Esophagus muscularis mucosa (tissue), 4 donors: ENCODE results near the gene TRHDE. TPM values are rescaled to one million over a fixed set of nuclear protein-coding genes. Genes with fewer than 3 reads are reported as not detected.

Experiments used
- DNase-seq: peaks from one replicate; pipeline ENCODE4 v3.0.0-alpha.2; 2017; ENCODE audit errors: extremely low spot score
- H3K27ac ChIP-seq, 4 donors: fragments of 200-600 bp; sonication (generic); replicated peaks in 1 of 4; 1 replicate in 3 of 4; 2 replicates in 1 of 4; pipeline ENCODE4 v1.5.1; 2016 to 2019; ENCODE audit warnings: mild to moderate bottlenecking in 1 of 4
- H3K27me3 ChIP-seq, 4 donors: fragments of 200-600 bp; sonication (generic); one replicate each; pipeline versions ENCODE4 v1.5.1 to v1.6.0; 2016 to 2019
- H3K36me3 ChIP-seq, 4 donors: fragments of 200-600 bp; sonication (generic); one replicate each; pipeline ENCODE4 v1.5.1; 2016 to 2019
- H3K4me1 ChIP-seq, 4 donors: fragments of 200-600 bp; sonication (generic); one replicate each; pipeline ENCODE4 v1.5.1; 2016 to 2019
- H3K4me3 ChIP-seq, 4 donors: fragments of 200-600 bp; sonication (generic); 1 replicate in 2 of 4; 2 replicates in 2 of 4; pipeline ENCODE4 v1.5.1; 2016 to 2019; ENCODE audit warnings: mild to moderate bottlenecking in 4 of 4, moderate library complexity in 1 of 4
- H3K9me3 ChIP-seq, 4 donors: fragments of 200-600 bp; sonication (generic); 1 replicate in 3 of 4; 2 replicates in 1 of 4; pipeline ENCODE4 v1.5.1; 2016 to 2019
- EP300 ChIP-seq: sonication (generic); formaldehyde crosslinking; IDR thresholded peaks from one replicate; pipeline ENCODE4 v1.6.1; 2017; ENCODE audit warnings: antibody characterized with exemption
- POLR2A ChIP-seq: fragments of 450-650 bp; IDR thresholded peaks from one replicate; pipeline ENCODE4 v1.6.1; 2017; ENCODE audit warnings: antibody characterized with exemption, moderate library complexity, mild to moderate bottlenecking, low read depth
- POLR2AphosphoS5 ChIP-seq, 2 donors: sonication (generic); formaldehyde crosslinking; IDR thresholded peaks; one replicate each; pipeline ENCODE4 v1.6.1; 2017; ENCODE audit warnings: antibody characterized with exemption in 2 of 2
- WGBS: methylation state at CpG from one replicate; pipeline ENCODE4 v1.1.5; 2018; 5-methylcytosine and 5-hydroxymethylcytosine counted together
- intact Hi-C: fragments of 100-400 bp; cut with DNase I; formaldehyde crosslinking; loops from one replicate; pipeline ENCODE4 v1.15.1; 2023
- total RNA-seq, 4 donors: library from RNA; depleted of rRNA; stranded (reverse); fragments of >200 nt; gene quantifications; one replicate each; pipeline versions ENCODE4 v1.1.0 to v1.2.1, GENCODE V29; 2016
- TF ChIP-seq, protein P1 (sequence below), 3 experiments: fragments of 200-600 bp in 2 of 3; fragments of 450-650 bp in 1 of 3; sonication (generic) in 2 of 3; IDR thresholded peaks; one replicate each; pipeline ENCODE4 v1.5.1; 2017 to 2019; ENCODE audit warnings: antibody characterized with exemption in 3 of 3, mild to moderate bottlenecking in 2 of 3, moderate library complexity in 1 of 3

Gene TRHDE
- total RNA-seq, 4 donors from 2014 or later: 0.33 to 1.2 (median 0.74) TPM

DNA sequence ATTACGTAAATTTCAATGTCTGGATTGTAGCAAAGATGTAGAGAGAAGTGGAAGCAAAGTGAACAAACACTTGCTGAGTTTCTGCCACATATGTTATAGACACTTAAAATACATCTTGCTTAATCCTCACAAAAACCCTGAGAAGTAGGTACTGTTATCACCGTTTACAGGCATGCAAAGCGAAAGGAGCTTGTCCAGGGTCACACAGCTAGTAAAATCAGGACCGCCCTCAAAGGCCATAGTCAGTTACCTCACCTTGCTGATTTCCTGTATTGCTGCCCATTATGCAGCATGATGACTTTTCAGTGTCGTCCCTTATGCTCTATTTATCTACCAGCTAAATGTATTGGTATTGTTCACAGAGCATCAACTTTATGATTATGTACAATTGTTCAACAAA, 39.8 kb downstream of the TRHDE start:
- Histone ChIP-seq H3K9me3 (no peaks in the 10 kb centered on the region), H3K36me3 (no peaks in the 10 kb centered on the region), H3K4me1 (no peaks in the 10 kb centered on the region), H3K27ac (no peak overlapping the region), H3K4me3 (no peak overlapping the region), H3K27me3 (no peaks in the 10 kb centered on the region)
- TF ChIP-seq, protein P1, sequence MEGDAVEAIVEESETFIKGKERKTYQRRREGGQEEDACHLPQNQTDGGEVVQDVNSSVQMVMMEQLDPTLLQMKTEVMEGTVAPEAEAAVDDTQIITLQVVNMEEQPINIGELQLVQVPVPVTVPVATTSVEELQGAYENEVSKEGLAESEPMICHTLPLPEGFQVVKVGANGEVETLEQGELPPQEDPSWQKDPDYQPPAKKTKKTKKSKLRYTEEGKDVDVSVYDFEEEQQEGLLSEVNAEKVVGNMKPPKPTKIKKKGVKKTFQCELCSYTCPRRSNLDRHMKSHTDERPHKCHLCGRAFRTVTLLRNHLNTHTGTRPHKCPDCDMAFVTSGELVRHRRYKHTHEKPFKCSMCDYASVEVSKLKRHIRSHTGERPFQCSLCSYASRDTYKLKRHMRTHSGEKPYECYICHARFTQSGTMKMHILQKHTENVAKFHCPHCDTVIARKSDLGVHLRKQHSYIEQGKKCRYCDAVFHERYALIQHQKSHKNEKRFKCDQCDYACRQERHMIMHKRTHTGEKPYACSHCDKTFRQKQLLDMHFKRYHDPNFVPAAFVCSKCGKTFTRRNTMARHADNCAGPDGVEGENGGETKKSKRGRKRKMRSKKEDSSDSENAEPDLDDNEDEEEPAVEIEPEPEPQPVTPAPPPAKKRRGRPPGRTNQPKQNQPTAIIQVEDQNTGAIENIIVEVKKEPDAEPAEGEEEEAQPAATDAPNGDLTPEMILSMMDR (IDR thresholded peaks at IDR 0.05): no peak
- TF ChIP-seq EP300 (no peak), POLR2A (no peak), POLR2AphosphoS5 (IDR thresholded peaks at IDR 0.05) (no peak)
- DNase-seq: no peak
- intact Hi-C loops: no loop called here
- WGBS: 88% methylated on average over 5 of the region's 5 CpGs

DNA sequence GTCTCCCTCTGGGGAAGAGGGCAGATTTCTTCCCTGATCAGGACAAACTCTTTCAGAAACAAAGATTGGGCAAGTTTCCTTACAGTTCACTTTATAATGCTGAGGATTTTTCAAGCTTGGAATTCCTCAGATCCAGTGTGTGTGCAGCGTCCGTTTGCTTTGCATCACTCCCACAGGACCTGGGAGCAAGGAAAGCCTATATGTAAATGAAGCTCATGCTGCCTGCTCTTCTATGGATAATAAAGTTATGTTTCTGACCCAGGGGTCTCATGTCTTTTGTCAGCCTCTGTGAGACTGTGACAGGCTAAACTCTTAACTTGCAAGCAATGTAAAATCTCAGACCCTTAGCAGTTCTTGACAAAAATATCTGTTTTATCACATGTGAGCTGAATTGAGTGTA, 41.6 kb downstream of the TRHDE start:
- TF ChIP-seq EP300 (no peak), POLR2AphosphoS5 (IDR thresholded peaks at IDR 0.05) (no peak), POLR2A (no peak)
- TF ChIP-seq, protein P1 (IDR thresholded peaks at IDR 0.05): no peak
- no peaks in the 10 kb centered on the region for H3K4me1 ChIP-seq
- 54% methylated on average over 2 of the region's 2 CpGs for WGBS
- DNase-seq: no peak
- H3K4me3 ChIP-seq: no peak overlapping the region
- H3K36me3 ChIP-seq: no peaks in the 10 kb centered on the region
- H3K27ac ChIP-seq: no peak overlapping the region
- intact Hi-C loops: no loop called here
- no peaks in the 10 kb centered on the region for H3K9me3 ChIP-seq
- H3K27me3 ChIP-seq: no peaks in the 10 kb centered on the region

DNA sequence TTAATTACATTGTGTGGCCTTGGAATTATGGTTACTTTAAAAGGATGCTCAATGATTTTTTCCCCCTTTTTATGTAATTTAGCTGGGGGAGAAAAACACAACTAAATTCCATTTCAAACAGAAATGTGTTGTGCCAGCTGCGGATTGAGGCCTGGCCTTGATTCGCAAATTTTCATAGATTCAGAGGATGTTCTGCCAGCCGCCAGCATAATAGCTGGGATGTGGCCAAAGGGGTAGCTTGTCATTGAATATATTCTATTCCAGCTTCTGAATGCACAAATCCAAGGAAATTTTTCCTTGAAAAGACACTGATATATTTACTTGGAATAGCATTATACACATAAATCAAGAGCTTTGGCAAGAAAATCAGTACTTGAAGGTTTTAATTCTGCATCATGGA, 43.7 kb downstream of the TRHDE start:
- Histone ChIP-seq H3K9me3 (no peaks in the 10 kb centered on the region), H3K4me3 (no peak overlapping the region), H3K4me1 (no peaks in the 10 kb centered on the region), H3K36me3 (no peaks in the 10 kb centered on the region), H3K27ac (no peak overlapping the region), H3K27me3 (no peaks in the 10 kb centered on the region)
- 91% methylated on average over 3 of the region's 3 CpGs for WGBS
- TF ChIP-seq POLR2A: no peak
- intact Hi-C loops: no loop called here
- DNase-seq: no peak

DNA sequence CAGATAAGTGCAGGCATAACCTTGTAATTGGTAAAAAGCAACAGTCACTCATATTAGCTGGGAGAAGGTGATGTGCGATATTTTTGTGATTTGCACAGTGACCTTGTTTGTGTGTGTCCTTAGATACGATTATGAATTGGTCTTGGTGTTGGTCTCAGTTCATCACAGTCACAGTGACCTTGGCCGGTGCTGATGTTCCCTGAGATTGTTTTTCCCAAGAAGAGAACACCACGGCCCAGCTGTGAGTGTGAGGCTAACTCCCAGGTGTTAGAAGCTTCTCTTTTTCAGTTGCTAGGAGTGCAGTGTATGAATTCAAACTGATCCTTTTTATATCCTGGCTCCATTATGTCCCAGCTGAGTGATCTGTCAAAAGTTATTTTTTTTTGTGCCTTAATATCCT, 46.2 kb downstream of the TRHDE start:
- DNase-seq: no peak
- no peaks in the 10 kb centered on the region for H3K4me1 ChIP-seq
- WGBS: 85% methylated on average over 4 of the region's 4 CpGs
- intact Hi-C loops: no loop called here
- no peaks in the 10 kb centered on the region for H3K9me3 ChIP-seq
- TF ChIP-seq POLR2AphosphoS5 (IDR thresholded peaks at IDR 0.05) (no peak), POLR2A (no peak), EP300 (no peak)
- TF ChIP-seq, protein P1 (IDR thresholded peaks at IDR 0.05): no peak
- no peaks in the 10 kb centered on the region for H3K27me3 ChIP-seq
- no peaks in the 10 kb centered on the region for H3K36me3 ChIP-seq
- H3K27ac ChIP-seq: no peak overlapping the region
- H3K4me3 ChIP-seq: no peak overlapping the region

DNA sequence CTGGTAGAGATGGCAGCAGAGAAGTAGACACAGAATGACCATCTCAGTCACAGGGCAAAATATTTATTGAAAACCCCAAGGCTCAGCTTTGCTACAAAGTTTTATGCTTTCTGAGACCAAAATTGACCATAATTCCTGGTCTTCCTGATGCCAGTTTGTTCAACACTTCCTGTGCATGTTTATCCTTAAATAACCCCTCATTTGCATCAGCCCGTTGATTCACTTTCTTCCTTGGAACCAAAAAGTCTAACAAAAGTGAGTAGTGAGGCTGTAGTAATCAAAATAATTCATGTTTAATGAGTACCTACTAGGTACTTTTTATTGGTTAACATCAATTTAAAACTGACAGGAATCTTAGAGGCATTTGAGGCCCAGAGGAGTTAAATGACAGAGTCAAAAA, 51.7 kb downstream of the TRHDE start:
- Histone ChIP-seq H3K4me3 (no peak overlapping the region), H3K27ac (no peak overlapping the region), H3K9me3 (no peaks in the 10 kb centered on the region), H3K27me3 (no peaks in the 10 kb centered on the region), H3K36me3 (no peaks in the 10 kb centered on the region), H3K4me1 (peaks cover 0 to 9% (median 3%) of the 10 kb centered on the region in 4 donors)
- 86% methylated on average over 1 of the region's 1 CpG for WGBS
- DNase-seq: no peak
- intact Hi-C loops: no loop called here
- TF ChIP-seq, protein P1 (IDR thresholded peaks at IDR 0.05): no peak
- no peak for TF ChIP-seq POLR2AphosphoS5 (IDR thresholded peaks at IDR 0.05)
- TF ChIP-seq EP300: no peak
- no peak for TF ChIP-seq POLR2A
